ENCODE measurements around the gene RGS5.

Gene RGS5

DNA sequence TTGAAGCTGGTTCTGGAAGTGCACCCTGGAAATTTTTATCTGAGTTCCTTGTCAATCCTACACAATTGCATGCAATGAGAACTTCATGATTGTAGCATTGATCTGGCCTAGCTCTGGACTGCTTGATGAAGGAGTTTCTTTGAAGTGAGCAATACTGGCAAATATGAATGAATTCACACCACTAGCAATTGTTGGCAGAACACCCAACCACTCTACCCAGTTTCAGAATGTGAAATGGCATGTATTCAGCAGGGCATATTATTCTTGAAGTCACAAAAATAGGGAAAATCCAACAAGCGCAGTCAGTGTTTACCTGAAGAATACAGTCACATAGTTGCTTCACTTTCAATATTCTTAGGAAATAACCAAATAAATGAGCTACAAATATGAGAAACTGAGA, 57.3 kb downstream of the RGS5 start:
- Histone ChIP-seq H3K9me3 (no peaks in the 10 kb centered on the region), H3K27ac (no peak overlapping the region), H3K27me3 (no peaks in the 10 kb centered on the region), H3K36me3 (no peaks in the 10 kb centered on the region), H3K4me3 (ENCODE audit: low read depth in 1 of 2, low read length in 1 of 2) (no peak overlapping the region), H3K4me1 (ENCODE audit: control insufficient read depth in 1 of 2, insufficient read depth in 1 of 2, low read depth in 1 of 2, low read length in 1 of 2) (no peaks in the 10 kb centered on the region)
- TF ChIP-seq, protein P1, sequence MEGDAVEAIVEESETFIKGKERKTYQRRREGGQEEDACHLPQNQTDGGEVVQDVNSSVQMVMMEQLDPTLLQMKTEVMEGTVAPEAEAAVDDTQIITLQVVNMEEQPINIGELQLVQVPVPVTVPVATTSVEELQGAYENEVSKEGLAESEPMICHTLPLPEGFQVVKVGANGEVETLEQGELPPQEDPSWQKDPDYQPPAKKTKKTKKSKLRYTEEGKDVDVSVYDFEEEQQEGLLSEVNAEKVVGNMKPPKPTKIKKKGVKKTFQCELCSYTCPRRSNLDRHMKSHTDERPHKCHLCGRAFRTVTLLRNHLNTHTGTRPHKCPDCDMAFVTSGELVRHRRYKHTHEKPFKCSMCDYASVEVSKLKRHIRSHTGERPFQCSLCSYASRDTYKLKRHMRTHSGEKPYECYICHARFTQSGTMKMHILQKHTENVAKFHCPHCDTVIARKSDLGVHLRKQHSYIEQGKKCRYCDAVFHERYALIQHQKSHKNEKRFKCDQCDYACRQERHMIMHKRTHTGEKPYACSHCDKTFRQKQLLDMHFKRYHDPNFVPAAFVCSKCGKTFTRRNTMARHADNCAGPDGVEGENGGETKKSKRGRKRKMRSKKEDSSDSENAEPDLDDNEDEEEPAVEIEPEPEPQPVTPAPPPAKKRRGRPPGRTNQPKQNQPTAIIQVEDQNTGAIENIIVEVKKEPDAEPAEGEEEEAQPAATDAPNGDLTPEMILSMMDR (IDR thresholded peaks at IDR 0.05) = no peak

DNA sequence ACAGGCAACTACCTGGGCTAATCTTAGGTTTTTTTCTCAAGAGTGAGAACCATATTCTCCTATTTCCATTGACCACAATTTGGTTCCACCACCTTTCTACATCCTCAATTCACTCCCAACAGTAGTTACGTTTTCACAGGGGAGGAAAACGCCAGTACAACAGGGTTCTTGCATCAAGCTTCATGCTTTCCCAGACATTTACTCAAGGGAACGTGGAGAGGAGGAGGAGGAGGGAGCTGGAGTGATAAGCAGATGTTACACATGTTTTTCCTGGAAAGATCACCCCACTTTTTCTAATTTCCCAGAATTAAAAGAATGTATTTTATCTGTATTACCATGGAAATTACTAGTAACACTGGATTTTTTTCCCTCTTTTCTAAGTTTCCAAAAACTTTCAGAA, 58.3 kb downstream of the RGS5 start:
- H3K9me3 ChIP-seq = no peaks in the 10 kb centered on the region
- no peak overlapping the region for H3K27ac ChIP-seq
- no peaks in the 10 kb centered on the region for H3K36me3 ChIP-seq

DNA sequence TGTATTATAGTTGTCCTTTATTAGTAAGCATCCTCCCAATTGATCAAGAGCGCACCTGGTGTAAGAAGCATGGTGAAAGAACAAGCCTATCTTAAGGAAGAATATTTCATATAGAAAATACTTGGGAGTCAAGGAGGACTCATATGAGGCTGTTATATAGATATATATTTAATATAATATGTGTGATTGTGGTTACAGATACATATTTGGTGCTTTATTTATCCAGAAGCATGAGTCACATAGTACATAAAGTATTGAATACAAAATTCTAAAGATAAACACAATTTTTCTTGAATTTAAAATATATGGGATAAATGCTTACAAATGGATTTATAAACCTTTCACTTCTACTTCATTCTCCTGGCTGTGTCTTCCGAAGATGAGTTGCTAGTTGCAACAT, 60.6 kb downstream of the RGS5 start:
- H3K27ac ChIP-seq = no peak overlapping the region
- H3K27me3 ChIP-seq = no peaks in the 10 kb centered on the region
- H3K36me3 ChIP-seq = no peaks in the 10 kb centered on the region
- no peak overlapping the region for H3K4me3 ChIP-seq (ENCODE audit: low read depth in 1 of 2, low read length in 1 of 2)
- no peaks in the 10 kb centered on the region for H3K9me3 ChIP-seq
- TF ChIP-seq, protein P1 (IDR thresholded peaks at IDR 0.05) = no peak
- H3K4me1 ChIP-seq (ENCODE audit: control insufficient read depth in 1 of 2, insufficient read depth in 1 of 2, low read depth in 1 of 2, low read length in 1 of 2) = no peaks in the 10 kb centered on the region

More for the DNA sequence above, 58.3 kb downstream of the RGS5 start:
- no peaks in the 10 kb centered on the region for H3K4me1 ChIP-seq (ENCODE audit: control insufficient read depth in 1 of 2, insufficient read depth in 1 of 2, low read depth in 1 of 2, low read length in 1 of 2)
- TF ChIP-seq, protein P1 (IDR thresholded peaks at IDR 0.05) = no peak
- H3K4me3 ChIP-seq (ENCODE audit: low read depth in 1 of 2, low read length in 1 of 2) = no peak overlapping the region
- H3K27me3 ChIP-seq = no peaks in the 10 kb centered on the region

DNA sequence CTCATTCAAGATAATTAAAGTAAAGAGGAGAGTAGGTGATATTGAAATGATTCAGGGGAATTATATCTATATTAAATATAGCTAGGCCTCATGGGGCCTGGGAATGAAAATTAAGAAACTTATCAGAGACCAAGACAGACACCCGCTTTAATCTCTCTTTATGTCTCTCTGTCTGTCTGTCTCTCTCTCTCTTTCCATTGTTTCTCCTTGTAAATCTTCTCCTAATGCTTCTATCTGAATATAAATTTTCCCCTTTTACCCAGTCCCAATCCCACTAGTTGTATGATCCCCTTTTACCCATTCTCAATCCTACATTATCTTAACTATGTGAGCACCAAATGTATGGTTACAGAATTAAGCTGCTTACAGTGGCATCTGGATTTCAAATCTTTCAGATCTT, 61.2 kb downstream of the RGS5 start:
- Histone ChIP-seq H3K36me3 (no peaks in the 10 kb centered on the region), H3K4me1 (ENCODE audit: control insufficient read depth in 1 of 2, insufficient read depth in 1 of 2, low read depth in 1 of 2, low read length in 1 of 2) (no peaks in the 10 kb centered on the region), H3K27ac (no peak overlapping the region), H3K4me3 (ENCODE audit: low read depth in 1 of 2, low read length in 1 of 2) (no peak overlapping the region), H3K9me3 (no peaks in the 10 kb centered on the region), H3K27me3 (no peaks in the 10 kb centered on the region)
- TF ChIP-seq, protein P1 (IDR thresholded peaks at IDR 0.05) = no peak

DNA sequence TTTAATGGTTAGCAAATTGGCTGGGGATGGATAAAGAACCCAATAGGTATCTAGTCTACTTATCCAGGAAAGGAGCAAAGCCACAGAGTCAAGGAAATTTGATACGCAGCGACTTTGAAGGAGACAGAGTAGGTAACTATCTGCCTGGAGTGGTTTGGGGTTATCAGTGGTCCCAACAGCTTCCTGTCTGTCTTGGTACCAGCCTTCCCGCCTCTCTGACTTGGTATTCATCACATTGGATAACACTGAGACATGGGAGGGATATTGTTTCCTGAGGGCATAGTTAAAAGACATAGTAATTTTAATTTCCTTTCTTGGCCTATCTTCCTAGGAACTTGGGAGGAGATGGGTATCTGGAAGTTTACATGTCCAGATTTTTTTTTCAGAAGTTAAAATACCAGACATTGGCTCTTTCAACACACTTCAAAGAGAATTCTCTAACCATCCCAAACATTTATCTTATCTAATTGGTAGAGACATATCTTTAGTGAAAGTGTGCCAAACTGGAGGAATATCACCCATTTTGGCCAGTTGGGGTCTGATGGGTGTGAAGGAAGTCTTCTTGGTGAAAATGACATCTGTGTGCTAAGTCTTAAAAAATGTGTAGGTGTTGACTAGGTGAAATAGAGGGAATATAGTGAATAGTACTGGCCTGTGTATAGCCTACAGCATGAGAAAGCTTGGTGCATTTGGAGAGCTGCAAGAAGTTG, 65.0 kb downstream of the RGS5 start:
- TF ChIP-seq, protein P1 (IDR thresholded peaks at IDR 0.05) = no peak
- no peaks in the 10 kb centered on the region for H3K36me3 ChIP-seq
- H3K9me3 ChIP-seq = no peaks in the 10 kb centered on the region
- H3K4me1 ChIP-seq (ENCODE audit: control insufficient read depth in 1 of 2, insufficient read depth in 1 of 2, low read depth in 1 of 2, low read length in 1 of 2) = no peaks in the 10 kb centered on the region
- no peak overlapping the region for H3K27ac ChIP-seq
- H3K27me3 ChIP-seq = no peaks in the 10 kb centered on the region
- H3K4me3 ChIP-seq (ENCODE audit: low read depth in 1 of 2, low read length in 1 of 2) = no peak overlapping the region
